ENCODE results near the gene C19orf67. TPM values are rescaled to one million over a fixed set of nuclear protein-coding genes. Genes with fewer than 3 reads are reported as not detected.

Gene C19orf67
- total RNA-seq, 1 experiment from 2014 or later = 0.39 TPM

- DNase-seq = no peak
- Histone ChIP-seq H3K79me2 (ENCODE audit: insufficient read depth, low read length) (no peaks in the 10 kb centered on the region), H4K20me1 (ENCODE audit: control insufficient read depth, insufficient read depth, insufficient read length) (no peaks in the 10 kb centered on the region), H3K23ac (ENCODE audit: insufficient read length, low read depth, low read length) (no peak overlapping the region), H3K14ac (ENCODE audit: insufficient read depth, low read length) (no peak overlapping the region), H3K18ac (ENCODE audit: insufficient read length, low read depth, low read length) (no peak overlapping the region), H2AK5ac (ENCODE audit: insufficient read length, low read length) (no peak overlapping the region), H2BK5ac (ENCODE audit: insufficient read length, low read length) (no peak overlapping the region), H3K9me3 (ENCODE audit: control insufficient read depth, low read depth, low read length) (no peaks in the 10 kb centered on the region), H3T11ph (ENCODE audit: low read length) (no peak overlapping the region), H4K5ac (ENCODE audit: insufficient read length, low read depth, low read length) (no peak overlapping the region), H2BK20ac (ENCODE audit: low read depth, low read length, poor library complexity, severe bottlenecking) (no peak overlapping the region), H2AFZ (ENCODE audit: low read length) (no peak overlapping the region), H3K4me2 (ENCODE audit: insufficient read depth, insufficient read length, low read length) (no peak overlapping the region), H3K23me2 (ENCODE audit: insufficient read length, low read depth, low read length, poor library complexity, severe bottlenecking) (peaks cover 6% of the 10 kb centered on the region), H2BK120ac (ENCODE audit: low read depth, low read length, poor library complexity, severe bottlenecking) (no peak overlapping the region), H3K56ac (ENCODE audit: insufficient read length, low read depth, low read length) (no peak overlapping the region), H4K91ac (ENCODE audit: insufficient read length, low read depth, low read length) (no peak overlapping the region), H3K27ac (ENCODE audit: insufficient read length, low read depth, low read length) (no peak overlapping the region), H2BK15ac (ENCODE audit: low read depth, low read length) (no peak overlapping the region), H4K8ac (replicated peaks; ENCODE audit: insufficient read length, low read depth, low read length) (no peak overlapping the region), H3K4ac (ENCODE audit: low read depth, low read length) (no peak overlapping the region), H3K9ac (ENCODE audit: extremely low read depth, insufficient read length, low read length) (no peak overlapping the region), H3K4me1 (ENCODE audit: insufficient read depth, low read length) (no peaks in the 10 kb centered on the region; the same call in 1 of the 2 replicates), H3K27me3 (ENCODE audit: insufficient read depth, low read length) (peaks cover 8% of the 10 kb centered on the region), H3K79me1 (ENCODE audit: insufficient read depth, low read depth, low read length, poor library complexity, severe bottlenecking) (no peaks in the 10 kb centered on the region), H2BK12ac (ENCODE audit: insufficient read length, low read depth, low read length) (no peak overlapping the region)
- Mint-ChIP-seq H3K27me3 (ENCODE audit: low read depth) (peaks cover 27% of the 10 kb centered on the region), H3K4me1 (peaks cover 9 to 18% of the 10 kb centered on the region in 2 experiments), H3K9me3 (no peaks in the 10 kb centered on the region; a peak in 1 of 5 replicates), H3K36me3 (ENCODE audit: insufficient read depth in 1 of 3, low read depth in 3 of 3) (peaks cover 16 to 23% (median 18%) of the 10 kb centered on the region in 3 experiments), H3K27ac (no peak overlapping the region; a peak in 1 of 7 replicates), H3K4me3 (no peak overlapping the region)
- no CpG with 5 or more reads among the region's 6 CpGs for WGBS (ENCODE audit: extremely low coverage, insufficient read length, low lambda C conversion rate)
- TF ChIP-seq CTCF (conservative IDR thresholded peaks at IDR 0.05) = no peak
Measured at GRCh38 chr19:14054099-14054498, 31.5 kb downstream of the C19orf67 start.

All from H9 (cell line).